ENCODE measurements around the gene RIPPLY3.
A peak's percentile ranks its signal among the peaks of the same experiment; 100 is the strongest.

RIPPLY3 gene

DNA sequence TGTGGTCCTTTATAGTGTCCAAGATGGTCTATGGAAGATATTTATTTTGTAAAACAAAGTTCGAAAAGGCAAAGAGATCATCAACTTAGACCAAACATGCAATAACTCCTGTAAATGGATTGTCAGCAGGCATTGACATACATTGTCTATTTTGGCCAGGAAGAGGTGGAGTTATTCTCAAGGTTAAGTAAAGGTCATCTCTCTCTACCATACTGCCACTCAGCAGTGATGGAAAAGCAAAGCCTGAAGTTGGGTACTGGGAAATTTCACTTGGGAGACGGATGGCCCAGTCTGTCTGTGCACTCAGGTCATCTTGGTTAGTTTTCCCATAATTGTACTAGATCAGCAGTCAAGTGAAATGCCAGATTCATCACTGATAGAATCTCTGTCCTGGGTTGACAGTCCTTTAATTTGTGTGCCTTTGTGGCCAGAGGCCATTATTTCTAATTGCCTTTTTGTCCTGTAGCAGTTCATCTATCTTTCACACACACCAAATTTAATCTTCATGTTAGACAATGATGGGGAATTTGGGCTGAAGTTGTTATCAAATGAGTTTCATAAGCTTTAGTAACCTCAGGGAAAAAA, 48.9 kb downstream of the RIPPLY3 start:
- DNase-seq (ENCODE audit: low read depth), result no peak
- TF ChIP-seq, protein P1, sequence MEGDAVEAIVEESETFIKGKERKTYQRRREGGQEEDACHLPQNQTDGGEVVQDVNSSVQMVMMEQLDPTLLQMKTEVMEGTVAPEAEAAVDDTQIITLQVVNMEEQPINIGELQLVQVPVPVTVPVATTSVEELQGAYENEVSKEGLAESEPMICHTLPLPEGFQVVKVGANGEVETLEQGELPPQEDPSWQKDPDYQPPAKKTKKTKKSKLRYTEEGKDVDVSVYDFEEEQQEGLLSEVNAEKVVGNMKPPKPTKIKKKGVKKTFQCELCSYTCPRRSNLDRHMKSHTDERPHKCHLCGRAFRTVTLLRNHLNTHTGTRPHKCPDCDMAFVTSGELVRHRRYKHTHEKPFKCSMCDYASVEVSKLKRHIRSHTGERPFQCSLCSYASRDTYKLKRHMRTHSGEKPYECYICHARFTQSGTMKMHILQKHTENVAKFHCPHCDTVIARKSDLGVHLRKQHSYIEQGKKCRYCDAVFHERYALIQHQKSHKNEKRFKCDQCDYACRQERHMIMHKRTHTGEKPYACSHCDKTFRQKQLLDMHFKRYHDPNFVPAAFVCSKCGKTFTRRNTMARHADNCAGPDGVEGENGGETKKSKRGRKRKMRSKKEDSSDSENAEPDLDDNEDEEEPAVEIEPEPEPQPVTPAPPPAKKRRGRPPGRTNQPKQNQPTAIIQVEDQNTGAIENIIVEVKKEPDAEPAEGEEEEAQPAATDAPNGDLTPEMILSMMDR (IDR thresholded peaks at IDR 0.05; ENCODE audit: low read length, missing control alignments), result no peak
- H3K4me3 ChIP-seq (replicated peaks; ENCODE audit: low read depth, low read length), result no peak overlapping the region

DNA sequence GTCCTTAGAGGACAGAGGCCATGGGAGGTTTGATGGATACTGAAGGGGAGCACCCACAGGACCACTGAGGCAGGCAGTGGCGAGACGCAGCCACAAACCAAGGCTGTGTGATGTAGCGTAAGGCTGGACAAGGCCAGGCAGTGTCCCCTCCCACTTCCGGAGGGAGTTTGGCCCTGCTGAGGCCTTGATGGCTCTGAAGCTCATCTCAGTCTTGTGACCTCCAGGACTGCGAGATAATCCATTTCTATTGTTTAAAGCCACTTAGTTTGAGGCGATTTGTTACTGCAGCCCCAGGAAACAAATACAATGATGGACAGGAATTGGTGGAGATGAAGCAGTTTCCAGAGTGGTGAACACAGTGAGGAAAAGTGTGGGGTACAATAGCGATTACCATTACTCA, 51.1 kb downstream of the RIPPLY3 start:
- no peak for DNase-seq (ENCODE audit: low read depth)
- H3K4me3 ChIP-seq (replicated peaks; ENCODE audit: low read depth, low read length), result no peak overlapping the region
- TF ChIP-seq, protein P1 (IDR thresholded peaks at IDR 0.05; ENCODE audit: low read length, missing control alignments), result no peak

DNA sequence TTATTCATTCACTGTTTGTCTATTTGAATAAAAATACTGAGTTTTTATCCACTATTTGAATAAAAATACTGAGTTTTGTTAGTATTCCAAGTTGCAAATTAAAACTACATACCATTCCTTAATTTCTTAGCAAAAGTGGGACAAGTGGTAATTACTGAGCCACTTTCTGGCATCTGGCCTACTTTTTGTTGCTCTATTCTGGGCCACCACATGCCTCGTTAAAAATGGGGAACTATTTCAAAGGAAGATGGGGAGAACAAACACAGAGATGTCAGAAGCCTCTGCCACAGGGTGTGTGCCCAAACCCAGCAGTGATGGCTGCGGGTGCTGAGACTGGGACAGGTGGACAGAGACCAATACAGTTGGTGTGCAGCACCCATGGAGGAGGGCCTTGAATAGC, 51.8 kb downstream of the RIPPLY3 start:
- DNase-seq (ENCODE audit: low read depth), result no peak
- no peak overlapping the region for H3K4me3 ChIP-seq (replicated peaks; ENCODE audit: low read depth, low read length)
- TF ChIP-seq, protein P1 (IDR thresholded peaks at IDR 0.05; ENCODE audit: low read length, missing control alignments), result no peak

DNA sequence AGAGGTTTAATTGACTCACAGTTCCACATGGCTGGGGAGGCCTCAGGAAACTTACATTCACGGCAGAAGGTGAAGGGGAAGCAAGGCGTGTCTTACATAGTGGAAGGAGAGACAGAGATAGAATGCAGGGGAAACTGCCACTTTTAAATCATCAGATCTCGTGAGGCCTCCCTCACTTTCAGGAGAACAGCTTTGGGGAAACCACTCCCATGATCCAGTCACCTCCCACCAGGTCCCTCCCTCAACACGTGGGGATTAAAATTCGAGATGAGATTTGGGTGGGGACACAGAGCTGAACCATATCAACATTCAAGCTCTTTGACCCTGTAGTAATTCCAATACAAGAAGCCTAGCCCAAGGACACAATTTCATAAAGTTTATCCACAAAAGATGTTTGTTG, 52.7 kb downstream of the RIPPLY3 start:
- TF ChIP-seq, protein P1 (IDR thresholded peaks at IDR 0.05; ENCODE audit: low read length, missing control alignments), result no peak
- no peak overlapping the region for H3K4me3 ChIP-seq (replicated peaks; ENCODE audit: low read depth, low read length)
- no peak for DNase-seq (ENCODE audit: low read depth)

DNA sequence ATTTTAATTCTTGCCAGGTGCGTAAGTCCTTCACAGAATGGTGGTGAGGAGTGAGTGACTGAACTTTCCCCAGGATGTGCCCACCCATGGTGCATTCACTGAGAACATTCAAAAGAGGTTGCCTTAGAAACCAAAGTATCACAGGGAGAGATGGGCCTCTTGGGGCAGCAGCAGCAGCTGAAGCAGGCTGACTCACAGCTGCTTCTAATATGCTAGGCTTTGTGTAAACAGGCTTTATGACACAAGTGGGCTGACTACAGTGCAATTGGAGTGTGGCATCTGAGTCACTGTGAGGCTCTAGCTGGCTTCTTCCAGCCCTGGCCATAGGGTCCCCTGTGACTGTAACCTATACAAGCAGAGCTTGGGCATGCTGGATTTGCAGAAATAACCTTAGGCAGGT, 53.8 kb downstream of the RIPPLY3 start:
- H3K4me3 ChIP-seq (replicated peaks; ENCODE audit: low read depth, low read length), result no peak overlapping the region
- TF ChIP-seq, protein P1 (IDR thresholded peaks at IDR 0.05; ENCODE audit: low read length, missing control alignments), result peak; percentile 23
- DNase-seq (ENCODE audit: low read depth), result peak; percentile 93

DNA sequence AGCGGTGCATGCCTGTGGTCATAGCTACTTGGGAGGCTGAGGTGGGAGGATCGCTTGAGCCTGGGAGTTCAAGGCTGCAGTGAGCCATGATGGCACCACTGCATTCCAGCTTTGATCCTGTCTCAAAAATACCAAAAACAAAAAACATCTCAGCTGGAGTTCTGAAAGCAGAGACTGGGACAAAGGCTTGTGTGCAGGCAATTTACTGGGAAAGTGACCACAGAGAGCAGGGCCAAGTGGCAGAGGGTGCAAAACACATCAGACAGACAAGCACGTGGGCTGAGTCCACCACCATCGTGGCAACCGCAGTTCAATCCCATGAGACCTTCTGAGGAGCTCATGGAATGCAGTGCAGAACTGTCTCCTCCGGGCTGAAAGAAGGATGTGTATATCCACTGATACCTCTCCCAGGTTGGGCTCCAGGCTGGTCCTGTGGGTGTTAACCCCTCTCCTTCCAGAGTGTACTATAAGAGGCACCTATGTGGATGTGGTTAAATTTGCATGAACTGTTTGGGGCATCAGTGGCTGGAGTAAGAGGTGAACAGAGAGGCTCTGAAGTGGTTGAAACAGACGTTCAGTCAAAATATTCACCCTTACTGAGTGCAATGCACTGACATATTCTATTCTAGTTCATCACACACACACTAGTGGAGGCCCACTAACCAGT, 55.6 kb downstream of the RIPPLY3 start:
- TF ChIP-seq, protein P1 (IDR thresholded peaks at IDR 0.05; ENCODE audit: low read length, missing control alignments), result no peak
- DNase-seq (ENCODE audit: low read depth), result peak; percentile 29
- no peak overlapping the region for H3K4me3 ChIP-seq (replicated peaks; ENCODE audit: low read depth, low read length)

DNA sequence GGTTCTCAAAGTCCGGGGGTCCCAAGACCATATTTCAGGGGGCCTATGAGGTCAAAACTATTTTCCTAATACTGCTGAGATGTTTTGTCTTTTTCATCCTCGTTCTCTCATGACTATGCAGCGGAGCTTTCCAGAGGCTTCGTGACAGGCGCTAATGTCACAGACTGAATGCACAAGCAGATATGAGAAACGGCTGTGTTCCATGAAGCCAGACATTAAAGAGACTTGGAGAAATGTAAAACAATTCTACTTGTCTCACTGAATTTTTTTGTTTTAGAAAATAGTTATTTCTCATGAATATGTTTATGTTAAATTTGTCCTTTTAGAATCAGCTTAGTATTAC, 56.1 kb downstream of the RIPPLY3 start:
- DNase-seq (ENCODE audit: low read depth), result no peak
- H3K4me3 ChIP-seq (replicated peaks; ENCODE audit: low read depth, low read length), result no peak overlapping the region
- TF ChIP-seq, protein P1 (IDR thresholded peaks at IDR 0.05; ENCODE audit: low read length, missing control alignments), result no peak

Data from fibroblast of pulmonary artery (primary cell).